Stomach (tissue), 4 donors: ENCODE measurements around the gene TENT5C.

Experiments used
- EP300 ChIP-seq: sonication (generic); formaldehyde crosslinking; IDR thresholded peaks from one replicate; pipeline ENCODE4 v1.6.1; 2017; ENCODE audit warnings: antibody characterized with exemption
- POLR2A ChIP-seq, 4 donors: fragments of 450-650 bp; IDR thresholded peaks; one replicate each; pipeline ENCODE4 v1.6.1; 2016; ENCODE audit warnings: antibody characterized with exemption in 4 of 4, control low read depth in 2 of 4, mild to moderate bottlenecking in 1 of 4, moderate library complexity in 1 of 4
- POLR2AphosphoS5 ChIP-seq, 3 donors: sonication (generic); formaldehyde crosslinking; IDR thresholded peaks; one replicate each; pipeline ENCODE4 v1.6.1; 2016; ENCODE audit warnings: antibody characterized with exemption in 3 of 3
- TF ChIP-seq, protein P1 (sequence below), 7 experiments: fragments of 450-650 bp in 4 of 7; fragments of 200-600 bp in 3 of 7; sonication (generic) in 3 of 7; IDR thresholded peaks; one replicate each; pipeline ENCODE4 v1.5.1; 2016 to 2019; ENCODE audit warnings: antibody characterized with exemption in 7 of 7, control low read depth in 2 of 7, mild to moderate bottlenecking in 1 of 7

GRCh38 chr1:117589544-117589943 is 16.3 kb upstream of the TENT5C start:
- TF ChIP-seq POLR2AphosphoS5 (IDR thresholded peaks at IDR 0.05) = no peak
- TF ChIP-seq POLR2A (IDR thresholded peaks at IDR 0.05) = no peak
- TF ChIP-seq, protein P1, sequence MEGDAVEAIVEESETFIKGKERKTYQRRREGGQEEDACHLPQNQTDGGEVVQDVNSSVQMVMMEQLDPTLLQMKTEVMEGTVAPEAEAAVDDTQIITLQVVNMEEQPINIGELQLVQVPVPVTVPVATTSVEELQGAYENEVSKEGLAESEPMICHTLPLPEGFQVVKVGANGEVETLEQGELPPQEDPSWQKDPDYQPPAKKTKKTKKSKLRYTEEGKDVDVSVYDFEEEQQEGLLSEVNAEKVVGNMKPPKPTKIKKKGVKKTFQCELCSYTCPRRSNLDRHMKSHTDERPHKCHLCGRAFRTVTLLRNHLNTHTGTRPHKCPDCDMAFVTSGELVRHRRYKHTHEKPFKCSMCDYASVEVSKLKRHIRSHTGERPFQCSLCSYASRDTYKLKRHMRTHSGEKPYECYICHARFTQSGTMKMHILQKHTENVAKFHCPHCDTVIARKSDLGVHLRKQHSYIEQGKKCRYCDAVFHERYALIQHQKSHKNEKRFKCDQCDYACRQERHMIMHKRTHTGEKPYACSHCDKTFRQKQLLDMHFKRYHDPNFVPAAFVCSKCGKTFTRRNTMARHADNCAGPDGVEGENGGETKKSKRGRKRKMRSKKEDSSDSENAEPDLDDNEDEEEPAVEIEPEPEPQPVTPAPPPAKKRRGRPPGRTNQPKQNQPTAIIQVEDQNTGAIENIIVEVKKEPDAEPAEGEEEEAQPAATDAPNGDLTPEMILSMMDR (IDR thresholded peaks at IDR 0.05) = no peak
- no peak for TF ChIP-seq EP300
